ENCODE data around the gene GPR39. TPM values are rescaled to one million over a fixed set of nuclear protein-coding genes. Genes with fewer than 3 reads are reported as not detected.

Gene GPR39
- total RNA-seq, 1 experiment from 2014 or later: 9.0 TPM

GRCh38 chr2:132589966-132590365 is 173.4 kb downstream of the GPR39 start:
- no peaks in the 10 kb centered on the region for H3K9me3 ChIP-seq (ENCODE audit: control insufficient read depth, insufficient read depth, low read depth, low read length)
- no peaks in the 10 kb centered on the region for H3K27me3 ChIP-seq (ENCODE audit: control insufficient read depth, insufficient read depth, low read length)
- CTCF ChIA-PET: no interaction called here
- POLR2A ChIA-PET: no interaction called here
- in situ Hi-C loops (cut with HindIII; ENCODE audit: low pct_unique_long_range_greater_than_20kb, low sequenced_read_pairs): no loop called here
- no peaks in the 10 kb centered on the region for H3K4me1 ChIP-seq (ENCODE audit: control insufficient read depth, insufficient read depth, low read length)
- intact Hi-C loops (cut with micrococcal nuclease; ENCODE audit: unreplicated experiment): no loop called here
- H3K27ac ChIP-seq (ENCODE audit: low read length): no peak overlapping the region
- H3K4me3 ChIP-seq (ENCODE audit: low read depth in 2 of 2, low read length in 2 of 2): no peak overlapping the region
- TF ChIP-seq CTCF (IDR thresholded peaks at IDR 0.05) (no peak), POLR2AphosphoS5 (IDR thresholded peaks at IDR 0.05; ENCODE audit: low read depth, low read length) (no peak), SIN3A (IDR thresholded peaks at IDR 0.05; ENCODE audit: borderline replicate concordance, insufficient read depth, low read depth, low read length) (no peak), REST (IDR thresholded peaks at IDR 0.05; ENCODE audit: insufficient read depth in 1 of 2, low read depth in 2 of 2, low read length in 1 of 2) (no peak), TCF7L2 (IDR thresholded peaks at IDR 0.05; ENCODE audit: low read depth, low read length) (no peak)
- no peaks in the 10 kb centered on the region for H3K36me3 ChIP-seq (ENCODE audit: control insufficient read depth, insufficient read depth, low read length)
- no TSS peak for BruUV-seq (replicated peaks)
- DNase-seq (ENCODE audit: low read depth, low spot score): no peak
- no peak for ATAC-seq

GRCh38 chr2:132593171-132593570 is 176.6 kb downstream of the GPR39 start:
- POLR2A ChIA-PET: no interaction called here
- no peak overlapping the region for H3K4me3 ChIP-seq (ENCODE audit: low read depth in 2 of 2, low read length in 2 of 2)
- no peak for DNase-seq (ENCODE audit: low read depth, low spot score)
- ATAC-seq: no peak
- no peak overlapping the region for H3K27ac ChIP-seq (ENCODE audit: low read length)
- intact Hi-C loops (cut with micrococcal nuclease; ENCODE audit: unreplicated experiment) (no loop called here), in situ Hi-C loops (cut with HindIII; ENCODE audit: low pct_unique_long_range_greater_than_20kb, low sequenced_read_pairs) (no loop called here)
- no TSS peak for BruUV-seq (replicated peaks)
- CTCF ChIA-PET: no interaction called here
- TF ChIP-seq REST (IDR thresholded peaks at IDR 0.05; ENCODE audit: insufficient read depth in 1 of 2, low read depth in 2 of 2, low read length in 1 of 2) (no peak), POLR2AphosphoS5 (IDR thresholded peaks at IDR 0.05; ENCODE audit: low read depth, low read length) (no peak), SIN3A (IDR thresholded peaks at IDR 0.05; ENCODE audit: borderline replicate concordance, insufficient read depth, low read depth, low read length) (no peak), TCF7L2 (IDR thresholded peaks at IDR 0.05; ENCODE audit: low read depth, low read length) (no peak), CTCF (IDR thresholded peaks at IDR 0.05) (no peak)
- no peaks in the 10 kb centered on the region for H3K36me3 ChIP-seq (ENCODE audit: control insufficient read depth, insufficient read depth, low read length)
- H3K4me1 ChIP-seq (ENCODE audit: control insufficient read depth, insufficient read depth, low read length): no peaks in the 10 kb centered on the region
- no peaks in the 10 kb centered on the region for H3K27me3 ChIP-seq (ENCODE audit: control insufficient read depth, insufficient read depth, low read length)
- no peaks in the 10 kb centered on the region for H3K9me3 ChIP-seq (ENCODE audit: control insufficient read depth, insufficient read depth, low read depth, low read length)

Measured in Panc1 (cell line).